Measurements from ENCODE around the gene OR9I1.

Gene OR9I1, protein sequence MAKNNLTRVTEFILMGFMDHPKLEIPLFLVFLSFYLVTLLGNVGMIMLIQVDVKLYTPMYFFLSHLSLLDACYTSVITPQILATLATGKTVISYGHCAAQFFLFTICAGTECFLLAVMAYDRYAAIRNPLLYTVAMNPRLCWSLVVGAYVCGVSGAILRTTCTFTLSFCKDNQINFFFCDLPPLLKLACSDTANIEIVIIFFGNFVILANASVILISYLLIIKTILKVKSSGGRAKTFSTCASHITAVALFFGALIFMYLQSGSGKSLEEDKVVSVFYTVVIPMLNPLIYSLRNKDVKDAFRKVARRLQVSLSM

GRCh38 chr11:58125469-58125868, at the start of gene OR9I1:
TSS of gene OR9I1 (minus strand) at chr11:58125530. CDS start at chr11:58119444, 6,086 bp downstream.
- no peak for DNase-seq

GRCh38 chr11:58165504-58166106, 40.3 kb upstream of the OR9I1 start:
- no peak for DNase-seq

DNA sequence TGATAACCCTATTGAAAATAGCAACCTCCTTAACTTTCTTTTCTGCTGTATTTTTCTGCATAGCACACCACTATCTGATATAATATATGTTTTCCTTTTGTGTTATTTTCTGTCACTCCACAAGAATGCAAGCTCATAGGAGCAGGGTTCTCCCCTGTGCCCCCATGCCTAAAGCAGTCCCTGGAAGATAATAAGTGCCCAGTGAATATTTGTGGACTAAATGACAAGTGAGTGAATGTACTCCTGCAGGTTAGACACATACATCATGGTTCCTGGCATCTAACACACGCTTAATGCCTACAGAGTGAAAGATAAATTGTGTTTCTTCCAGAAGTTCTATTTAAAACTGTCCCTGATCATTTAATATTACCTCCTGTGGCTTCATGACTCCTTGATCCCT, 39.7 kb upstream of the OR9I1 start:
- no peak for DNase-seq

DNA sequence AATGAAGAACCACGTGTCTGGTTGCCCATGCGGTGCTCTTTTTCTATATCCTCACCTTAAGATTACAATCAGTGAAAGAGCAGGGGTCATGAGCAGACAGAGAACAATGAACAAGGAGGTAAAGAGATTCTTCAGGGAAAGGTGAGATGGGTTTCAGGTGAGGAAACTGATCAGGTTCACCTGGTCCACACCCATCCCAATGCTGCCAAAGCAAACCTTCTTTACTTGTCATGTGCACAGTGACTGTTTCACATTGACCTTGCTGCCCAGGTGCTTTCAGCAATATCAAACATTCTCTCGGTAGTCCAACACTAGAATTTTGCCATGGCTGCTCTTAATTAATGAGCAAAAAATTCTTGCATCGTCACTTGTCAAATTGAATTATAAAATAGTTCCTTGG, 39.1 kb upstream of the OR9I1 start:
- DNase-seq: no peak

DNA sequence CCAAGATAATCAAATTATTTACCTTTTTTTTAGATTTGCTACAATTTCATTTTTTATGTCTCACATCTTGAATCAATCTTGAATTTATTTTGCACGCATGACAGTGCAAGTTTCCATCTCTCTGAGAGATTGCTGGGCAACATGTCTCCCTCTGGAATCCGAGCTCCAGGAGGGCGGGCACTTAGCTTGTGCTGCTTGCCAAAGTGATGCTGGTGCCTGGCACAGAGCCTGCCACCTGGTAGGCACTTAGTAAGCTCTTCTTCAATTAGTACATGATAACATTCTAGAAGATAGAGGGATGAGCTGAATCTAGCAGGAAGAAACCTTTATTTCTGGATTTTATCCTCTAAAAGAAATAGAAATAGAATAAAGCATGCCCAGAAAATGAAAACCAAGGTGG, 27.5 kb upstream of the OR9I1 start:
- no peak for DNase-seq

GRCh38 chr11:58142761-58143160, 17.4 kb upstream of the OR9I1 start:
- no peak for DNase-seq

DNA sequence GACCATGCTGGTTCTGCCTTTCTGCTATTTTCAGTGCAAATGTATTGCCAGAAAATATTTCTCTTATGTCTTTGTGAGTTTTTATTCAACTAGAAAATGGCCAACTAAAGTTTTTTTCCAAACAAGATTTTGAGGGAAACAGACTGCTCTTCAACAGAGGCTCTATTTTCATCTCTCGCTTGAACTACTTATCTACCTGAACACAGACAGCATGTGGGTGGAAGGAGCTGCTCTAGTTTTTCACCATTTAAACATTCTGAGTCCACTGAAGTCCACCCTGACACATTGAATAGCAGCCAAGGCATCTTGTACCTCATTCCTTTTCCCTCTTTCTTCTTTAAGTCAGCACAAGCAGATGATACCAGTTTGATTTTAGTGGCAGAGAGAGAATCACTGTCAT, 9.8 kb upstream of the OR9I1 start:
- DNase-seq: no peak

- DNase-seq: no peak
Observed at GRCh38 chr11:58134151-58134550, 8.8 kb upstream of the OR9I1 start.

DNA sequence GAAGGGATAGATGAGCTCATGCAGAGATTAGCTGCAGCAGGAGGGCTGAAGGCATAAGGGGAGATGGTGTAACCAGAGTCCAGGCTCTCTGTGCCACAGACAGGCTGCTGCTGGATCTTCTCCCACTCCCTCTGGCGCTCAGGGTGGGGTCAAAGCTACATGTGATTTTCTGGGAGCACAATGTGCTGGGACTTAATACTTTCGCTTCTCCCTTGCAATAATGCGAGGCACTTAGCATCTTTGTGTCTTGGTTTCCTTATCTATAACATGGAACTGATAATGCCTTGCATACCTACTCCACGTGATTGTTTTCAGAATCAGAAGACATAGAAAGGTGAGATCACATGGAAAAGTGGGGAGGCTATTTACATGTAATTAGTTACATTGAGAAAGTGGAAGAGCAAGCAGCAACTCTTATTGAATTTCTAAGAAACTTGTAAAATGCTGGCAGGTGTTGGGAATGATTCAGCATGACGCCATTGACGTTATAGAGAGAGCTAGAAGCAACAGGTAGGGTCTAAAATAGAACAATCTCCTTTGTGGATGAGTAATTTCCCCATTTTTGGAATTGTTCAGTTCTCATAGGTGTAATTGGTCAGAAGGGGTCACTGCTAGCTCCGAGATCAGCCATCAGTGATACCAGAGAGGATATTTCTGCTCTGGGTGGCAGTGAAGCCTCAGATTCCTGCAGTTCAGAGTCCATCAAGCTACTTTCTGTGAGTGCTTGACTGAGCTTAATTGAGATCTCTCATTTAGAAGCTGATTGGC, 8.2 kb upstream of the OR9I1 start:
- no peak for DNase-seq

DNA sequence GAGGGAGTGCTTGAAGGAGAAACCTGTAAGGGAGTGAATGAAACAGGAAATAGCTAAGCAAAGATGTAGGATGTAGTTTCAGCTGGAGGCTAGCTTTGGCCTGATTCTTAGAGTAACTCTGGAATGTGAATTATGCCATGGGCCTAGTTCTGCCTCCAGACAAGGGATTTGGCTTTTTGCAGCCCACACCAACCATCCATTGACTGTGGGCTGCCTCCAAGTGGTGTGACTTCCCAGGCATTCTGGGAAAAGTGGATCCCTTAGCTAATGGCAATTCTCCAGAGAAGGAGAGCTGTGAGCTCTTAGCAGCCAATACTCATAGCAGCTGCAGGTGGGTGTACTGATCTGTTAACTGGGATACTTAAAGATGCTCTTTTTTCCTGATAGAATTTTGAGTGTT, 2.0 kb upstream of the OR9I1 start:
- no peak for DNase-seq

GRCh38 chr11:58121096-58121495, 4.2 kb downstream of the OR9I1 start:
- no peak for DNase-seq

DNA sequence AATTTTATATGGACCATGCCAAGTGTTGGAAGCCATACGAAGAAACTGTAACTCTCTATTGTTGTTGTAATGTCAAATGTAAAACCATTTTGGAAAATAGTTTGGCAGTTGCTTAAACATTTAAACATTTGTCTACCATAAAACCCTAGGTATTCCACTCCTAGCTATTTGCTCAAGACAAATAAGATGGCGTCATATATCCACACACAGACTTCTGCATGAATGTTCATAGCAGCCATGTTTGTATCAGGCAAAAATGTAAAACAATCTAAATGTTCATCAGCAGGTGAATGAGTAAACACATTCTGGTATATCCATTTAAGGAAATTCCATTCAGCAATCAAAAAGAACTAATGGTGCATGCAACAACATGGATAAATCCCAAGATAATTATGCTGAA, 27.9 kb downstream of the OR9I1 start:
- DNase-seq: no peak

GRCh38 chr11:58086528-58086927, 38.8 kb downstream of the OR9I1 start:
- DNase-seq: no peak

GRCh38 chr11:58075781-58076180, 49.5 kb downstream of the OR9I1 start:
- DNase-seq: no peak

DNA sequence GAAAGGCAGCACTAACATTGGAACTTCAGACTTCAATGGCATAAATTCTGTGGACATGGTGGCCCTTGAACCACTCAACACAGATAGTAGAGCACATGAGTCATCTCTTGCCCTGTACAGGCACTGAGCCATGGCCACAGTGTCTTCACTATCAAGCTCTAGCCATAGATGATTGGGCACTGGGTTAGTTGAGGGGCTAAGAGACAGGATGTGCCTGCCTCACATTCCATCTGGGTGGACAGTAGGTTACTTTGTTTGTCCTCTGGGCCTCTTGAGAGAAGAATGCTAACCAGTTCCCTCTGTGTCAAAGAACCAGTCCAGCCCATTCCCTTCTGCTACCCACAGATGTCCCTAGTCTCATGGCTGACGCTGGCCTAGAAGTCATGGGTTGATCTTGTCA, 54.7 kb downstream of the OR9I1 start:
- DNase-seq: no peak

DNA sequence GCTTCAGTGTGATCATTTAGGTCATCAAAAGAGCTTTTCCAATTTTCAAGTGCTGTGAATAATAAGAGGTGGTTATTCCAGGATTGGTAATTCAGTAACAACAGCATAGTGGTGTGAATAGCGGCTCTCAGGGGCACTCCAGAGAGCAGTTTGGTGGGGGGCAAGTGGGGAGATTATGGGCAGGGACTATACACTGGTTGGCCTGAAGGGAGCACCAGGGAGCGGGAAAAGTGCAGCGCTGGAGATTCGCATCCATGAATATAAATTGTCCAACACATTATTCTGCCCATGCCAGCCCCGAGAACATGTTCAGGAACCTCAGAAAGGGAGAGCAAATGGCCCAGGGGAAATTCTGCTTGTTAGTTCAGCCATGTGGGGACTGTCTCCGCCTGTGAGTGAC, 56.7 kb downstream of the OR9I1 start:
- no peak for DNase-seq

DNA sequence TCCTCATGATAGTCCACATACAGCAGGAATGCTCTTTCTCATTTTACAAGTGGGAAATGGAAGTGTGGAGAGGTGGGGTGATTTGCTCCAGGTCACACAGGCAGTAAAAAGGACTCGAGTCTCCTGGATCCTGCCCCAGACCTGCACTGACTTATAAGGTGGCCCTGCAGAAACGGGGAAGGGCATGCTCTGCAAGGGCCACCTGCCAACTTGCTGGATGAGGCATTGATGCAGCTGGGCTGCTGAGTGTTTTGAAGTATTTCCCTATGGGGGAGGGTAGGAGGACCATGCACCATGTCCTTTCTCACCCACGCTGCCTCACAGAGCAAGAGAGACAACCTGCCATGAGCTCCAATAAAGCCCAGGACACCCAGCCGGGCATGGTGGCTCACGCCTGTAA, 57.6 kb downstream of the OR9I1 start:
- no peak for DNase-seq

All from Kasumi-1 (cell line).